Activated naive CD8-positive, alpha-beta T cell treated with anti-CD3 and anti-CD28 coated beads for 36 hours (primary cell): ENCODE data around the gene PSMA4. TPM values are rescaled to one million over a fixed set of nuclear protein-coding genes. Genes with fewer than 3 reads are reported as not detected.
A peak's percentile ranks its signal among the peaks of the same experiment; 100 is the strongest.
"Not testable (repeated sequence)": the region's sequence is repeated elsewhere in the genome, so short reads cannot be mapped to it uniquely, and the experiment has no call there.

Experiments used
- DNase-seq: peaks from one replicate; pipeline ENCODE4 v3.0.0; 2021
- H3K27ac Mint-ChIP-seq: one replicate; pipeline ENCODE4 v1.8.0; 2022; ENCODE audit warnings: mild to moderate bottlenecking, moderate library complexity, mixed read lengths
- H3K27me3 Mint-ChIP-seq: one replicate; pipeline ENCODE4 v1.8.0; 2022; ENCODE audit warnings: mild to moderate bottlenecking, mixed read lengths
- H3K36me3 Mint-ChIP-seq: one replicate; pipeline ENCODE4 v1.8.0; 2021; ENCODE audit warnings: mild to moderate bottlenecking, mixed read lengths
- H3K4me1 Mint-ChIP-seq: one replicate; pipeline ENCODE4 v1.8.0; 2021; ENCODE audit warnings: mixed read lengths
- H3K4me3 Mint-ChIP-seq: one replicate; pipeline ENCODE4 v1.8.0; 2022; ENCODE audit warnings: mild to moderate bottlenecking, moderate library complexity, mixed read lengths
- H3K9me3 Mint-ChIP-seq: one replicate; pipeline ENCODE4 v1.8.0; 2022; ENCODE audit warnings: mixed read lengths
- total RNA-seq, 2 experiments: library from RNA; stranded (reverse); gene quantifications; one replicate each; pipeline ENCODE4 v1.2.3, GENCODE V29; 2021

Gene PSMA4
- total RNA-seq, result 100 to 1,000 TPM; 336 to 338 TPM

DNA sequence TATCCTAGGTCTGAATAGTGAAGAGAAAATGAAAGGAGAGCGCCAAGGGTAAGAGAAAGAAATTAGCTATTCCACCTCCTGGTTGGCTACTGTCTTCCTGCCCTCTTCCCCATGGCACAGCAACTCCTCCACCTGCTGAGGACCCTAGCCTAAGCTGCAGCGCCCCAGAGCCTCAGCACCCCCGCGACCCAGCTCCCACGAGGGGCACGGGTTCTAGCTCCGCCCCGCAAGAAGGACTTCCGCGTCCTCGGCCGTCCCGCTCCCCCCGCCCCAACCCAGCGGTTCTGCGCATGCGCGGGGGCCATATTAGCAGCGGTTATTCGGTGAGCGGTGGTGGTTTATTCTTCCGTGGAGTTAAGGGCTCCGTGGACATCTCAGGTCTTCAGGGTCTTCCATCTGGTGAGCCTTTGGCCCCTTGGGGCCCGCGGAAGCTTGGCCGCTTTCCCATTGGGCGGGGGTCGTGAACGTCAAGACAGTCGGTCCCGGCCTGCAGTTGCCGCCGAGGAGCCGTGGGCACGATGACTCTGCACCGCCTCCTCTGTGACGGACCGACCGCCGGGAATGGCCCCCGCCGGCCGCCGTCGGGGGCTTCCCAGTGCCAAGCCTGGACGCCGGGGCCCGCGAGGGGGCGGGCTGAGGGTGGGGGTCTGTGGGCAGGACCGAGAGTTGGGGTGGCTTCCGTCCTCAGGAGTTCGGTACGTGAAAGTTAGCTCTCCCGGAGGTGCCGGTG lies at the start of gene PSMA4:
Gene PSMA4, plus strand, starts transcription at position 304 of the 730 bp plus-strand sequence. CDS start 1,484 bp downstream, outside the sequence.
- DNase-seq, result peak; percentile 92
- Mint-ChIP-seq H3K4me1 (peaks cover 23% of the 10 kb centered on the region), H3K27me3 (no peaks in the 10 kb centered on the region), H3K4me3 (peak within 1 kb of the TSS; percentile 88), H3K36me3 (peaks cover 32% of the 10 kb centered on the region), H3K9me3 (no peaks in the 10 kb centered on the region), H3K27ac (peak within 1 kb of the TSS; percentile 91)

DNA sequence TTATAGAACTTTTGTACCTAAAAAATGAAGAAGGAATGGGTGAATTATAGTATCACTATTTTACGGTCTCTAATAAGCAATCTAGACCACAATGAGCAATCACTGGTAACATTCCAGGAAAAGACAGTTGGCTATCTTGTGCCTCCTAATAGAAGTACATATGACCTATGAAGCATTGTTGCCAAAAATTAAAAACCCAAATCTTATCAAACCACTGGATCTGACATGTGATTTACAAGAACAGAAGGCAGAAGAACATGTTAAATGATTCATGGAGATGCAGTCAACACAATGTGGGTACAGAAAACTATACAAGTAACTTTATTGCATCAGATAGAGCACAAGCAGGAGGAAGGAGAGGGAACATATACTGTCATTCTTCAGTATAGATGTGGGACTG lies 47.4 kb upstream of the PSMA4 start:
- H3K4me1 Mint-ChIP-seq, result peaks cover 4% of the 10 kb centered on the region
- peaks cover 30% of the 10 kb centered on the region for H3K36me3 Mint-ChIP-seq
- H3K4me3 Mint-ChIP-seq, result no peak overlapping the region
- no peak for DNase-seq
- H3K27me3 Mint-ChIP-seq, result no peaks in the 10 kb centered on the region
- no peaks in the 10 kb centered on the region for H3K9me3 Mint-ChIP-seq
- H3K27ac Mint-ChIP-seq, result peak overlapping the region; percentile 57

DNA sequence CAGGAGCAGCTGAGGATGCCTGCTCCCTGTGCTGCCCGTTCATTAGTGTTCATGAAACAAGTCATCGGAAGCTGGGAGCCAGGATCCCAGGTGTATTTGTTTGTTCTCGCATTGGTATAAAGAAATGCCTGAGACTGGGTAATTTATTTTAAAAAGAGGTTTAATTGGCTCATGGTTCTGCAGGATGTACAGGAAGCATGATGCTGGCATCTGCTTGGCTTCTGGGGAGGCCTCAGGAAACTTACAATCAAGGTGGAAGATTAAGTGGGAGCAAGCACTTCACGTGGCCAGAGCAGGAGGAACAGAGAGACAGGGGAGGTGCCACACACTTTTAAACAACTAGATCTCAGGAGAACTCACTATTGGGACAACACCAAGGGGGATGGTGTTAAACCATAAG lies 38.4 kb upstream of the PSMA4 start:
- Mint-ChIP-seq H3K27me3 (no peaks in the 10 kb centered on the region), H3K9me3 (peaks cover 8% of the 10 kb centered on the region), H3K27ac (no peak overlapping the region), H3K4me3 (no peak overlapping the region), H3K4me1 (peaks cover 6% of the 10 kb centered on the region), H3K36me3 (peaks cover 19% of the 10 kb centered on the region)
- no peak for DNase-seq

DNA sequence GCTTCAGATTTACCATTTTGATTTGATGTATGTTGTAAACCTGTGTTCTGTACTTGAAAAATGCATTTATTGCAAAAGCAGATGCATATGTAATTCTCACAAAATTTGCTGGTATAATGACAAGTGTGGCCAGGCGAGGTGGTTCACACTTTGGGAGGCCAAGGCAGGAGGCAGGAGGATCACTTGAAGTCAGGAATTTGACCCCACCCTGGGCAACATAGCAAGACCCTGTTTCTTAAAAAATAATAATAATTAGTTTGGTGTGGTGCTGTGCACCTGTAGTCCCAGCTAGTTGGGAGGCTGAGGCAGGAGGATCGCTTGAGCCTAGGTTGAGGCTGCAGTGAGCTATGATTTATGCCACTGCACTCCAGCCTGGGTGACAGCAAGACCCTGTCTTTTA lies 37.6 kb upstream of the PSMA4 start:
- Mint-ChIP-seq H3K4me1 (peaks cover 7% of the 10 kb centered on the region), H3K36me3 (peaks cover 16% of the 10 kb centered on the region), H3K27ac (no peak overlapping the region), H3K9me3 (peaks cover 8% of the 10 kb centered on the region), H3K27me3 (no peaks in the 10 kb centered on the region), H3K4me3 (no peak overlapping the region)
- DNase-seq, result no peak

GRCh38 chr15:78506971-78507830 lies 33.0 kb upstream of the PSMA4 start, which contains the start of gene HYKK:
HYKK (plus strand) TSS chr15:78507577; CDS start chr15:78513089, 5,512 bp downstream.
- Mint-ChIP-seq H3K4me3 (peak within 1 kb of the TSS; percentile 84), H3K36me3 (peaks cover under 1% of the 10 kb centered on the region), H3K27me3 (peaks cover 4% of the 10 kb centered on the region), H3K27ac (peak within 1 kb of the TSS; percentile 13), H3K4me1 (peaks cover 19% of the 10 kb centered on the region), H3K9me3 (no peaks in the 10 kb centered on the region)
- DNase-seq, result peak; percentile 85

DNA sequence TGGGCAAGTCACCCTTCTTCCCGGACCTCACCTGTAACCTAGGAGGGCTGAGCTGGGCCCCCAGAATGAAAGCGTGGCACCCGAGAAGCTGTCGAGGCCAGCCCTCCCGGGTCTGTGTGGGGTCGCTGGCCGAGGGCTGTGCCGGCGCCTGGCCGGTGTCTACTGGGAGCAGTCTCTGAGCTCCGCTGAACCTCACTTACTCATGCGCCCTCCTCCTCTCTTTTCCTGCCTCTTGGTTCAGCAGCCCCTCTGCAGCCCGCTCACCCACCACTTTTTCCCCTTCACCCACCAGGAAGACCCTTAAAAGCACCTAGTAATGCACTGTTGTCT lies 32.4 kb upstream of the PSMA4 start:
- H3K27ac Mint-ChIP-seq, result no peak overlapping the region
- H3K4me3 Mint-ChIP-seq, result peak overlapping the region; percentile 84
- H3K9me3 Mint-ChIP-seq, result no peaks in the 10 kb centered on the region
- peaks cover 19% of the 10 kb centered on the region for H3K4me1 Mint-ChIP-seq
- peaks cover 4% of the 10 kb centered on the region for H3K27me3 Mint-ChIP-seq
- H3K36me3 Mint-ChIP-seq, result no peaks in the 10 kb centered on the region
- no peak for DNase-seq

DNA sequence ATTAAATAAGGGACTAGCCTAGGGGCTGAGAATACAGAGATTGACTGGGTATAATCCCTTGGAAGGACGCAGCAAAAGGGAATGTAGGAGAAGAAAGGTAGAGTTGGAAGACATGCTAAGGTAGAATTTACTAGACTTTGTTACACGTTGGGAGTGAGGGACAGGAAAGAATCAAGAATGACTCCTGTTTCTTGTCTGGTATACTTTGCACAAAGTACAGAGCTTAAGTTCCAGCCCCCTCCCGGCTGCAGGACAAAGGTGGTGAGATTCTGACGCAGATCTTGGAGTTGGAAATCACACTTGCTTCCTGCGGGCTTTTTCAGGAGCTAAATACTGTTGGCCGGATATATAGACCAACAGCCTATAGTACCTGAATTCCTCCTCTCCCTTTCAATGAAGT lies 32.0 kb upstream of the PSMA4 start:
- Mint-ChIP-seq H3K4me3 (peak overlapping the region; percentile 84), H3K27ac (no peak overlapping the region), H3K27me3 (peaks cover 4% of the 10 kb centered on the region), H3K36me3 (no peaks in the 10 kb centered on the region), H3K4me1 (peaks cover 19% of the 10 kb centered on the region), H3K9me3 (no peaks in the 10 kb centered on the region)
- DNase-seq, result no peak

GRCh38 chr15:78509726-78510312 lies 30.4 kb upstream of the PSMA4 start:
- H3K4me1 Mint-ChIP-seq, result peaks cover 19% of the 10 kb centered on the region

GRCh38 chr15:78520035-78520434 lies 20.2 kb upstream of the PSMA4 start:
- not testable (repeated sequence) for H3K27me3 Mint-ChIP-seq, H3K4me1 Mint-ChIP-seq, H3K36me3 Mint-ChIP-seq

More at GRCh38 chr15:78509726-78510312, 30.4 kb upstream of the PSMA4 start:
- Mint-ChIP-seq H3K27ac (no peak overlapping the region), H3K27me3 (peaks cover 4% of the 10 kb centered on the region), H3K9me3 (no peaks in the 10 kb centered on the region), H3K4me3 (no peak overlapping the region), H3K36me3 (no peaks in the 10 kb centered on the region)
- no peak for DNase-seq

GRCh38 chr15:78524230-78524629 lies 16.0 kb upstream of the PSMA4 start:
- Mint-ChIP-seq H3K9me3 (no peaks in the 10 kb centered on the region), H3K36me3 (no peaks in the 10 kb centered on the region), H3K4me3 (no peak overlapping the region), H3K27me3 (no peaks in the 10 kb centered on the region), H3K27ac (no peak overlapping the region), H3K4me1 (no peaks in the 10 kb centered on the region)
- no peak for DNase-seq

More at GRCh38 chr15:78520035-78520434, 20.2 kb upstream of the PSMA4 start:
- H3K9me3 Mint-ChIP-seq, DNase-seq, H3K4me3 Mint-ChIP-seq, H3K27ac Mint-ChIP-seq: not testable (repeated sequence)

DNA sequence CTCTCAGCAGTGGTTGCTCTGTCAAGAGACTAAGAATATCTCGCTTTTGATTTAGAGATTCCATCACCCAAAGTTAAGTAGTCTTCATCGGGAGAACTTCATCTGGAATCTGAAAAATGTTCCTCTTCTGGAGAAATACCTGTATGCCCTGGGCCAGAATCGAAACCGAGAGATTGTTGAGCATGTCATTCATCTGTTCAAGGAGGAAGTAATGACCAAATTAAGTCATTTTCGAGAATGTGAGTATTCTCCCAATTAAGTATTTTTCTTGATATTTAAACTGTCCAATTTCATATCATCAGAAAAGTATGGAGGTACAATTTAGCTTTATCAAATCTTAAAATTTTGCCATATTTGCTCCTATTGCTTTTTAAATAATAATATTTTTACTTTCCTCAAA lies 12.9 kb upstream of the PSMA4 start:
- H3K27me3 Mint-ChIP-seq, result no peaks in the 10 kb centered on the region
- no peaks in the 10 kb centered on the region for H3K9me3 Mint-ChIP-seq
- no peak for DNase-seq
- H3K4me1 Mint-ChIP-seq, result no peaks in the 10 kb centered on the region
- no peaks in the 10 kb centered on the region for H3K36me3 Mint-ChIP-seq
- no peak overlapping the region for H3K4me3 Mint-ChIP-seq
- H3K27ac Mint-ChIP-seq, result no peak overlapping the region

DNA sequence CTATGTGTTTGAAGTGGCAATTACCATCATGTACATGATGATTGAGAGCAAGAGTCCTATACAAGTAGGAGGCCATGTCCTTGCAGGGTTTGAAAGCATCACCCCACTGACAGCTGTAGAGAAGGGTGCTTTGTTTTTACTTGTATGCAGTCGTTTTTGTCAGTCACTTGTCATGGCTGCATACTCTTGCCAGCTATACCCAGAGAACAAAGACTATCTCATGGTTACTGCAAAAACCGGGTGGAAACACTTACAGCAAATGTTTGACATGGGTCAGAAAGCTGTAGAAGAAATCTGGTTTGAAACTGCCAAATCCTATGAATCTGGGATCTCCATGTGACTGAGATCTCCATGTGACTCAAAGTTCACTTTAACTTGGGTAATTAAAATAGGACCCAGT lies 6.9 kb upstream of the PSMA4 start:
- Mint-ChIP-seq H3K4me3 (no peak overlapping the region), H3K27me3 (no peaks in the 10 kb centered on the region), H3K9me3 (no peaks in the 10 kb centered on the region), H3K27ac (no peak overlapping the region), H3K4me1 (peaks cover 3% of the 10 kb centered on the region), H3K36me3 (no peaks in the 10 kb centered on the region)
- DNase-seq, result no peak

DNA sequence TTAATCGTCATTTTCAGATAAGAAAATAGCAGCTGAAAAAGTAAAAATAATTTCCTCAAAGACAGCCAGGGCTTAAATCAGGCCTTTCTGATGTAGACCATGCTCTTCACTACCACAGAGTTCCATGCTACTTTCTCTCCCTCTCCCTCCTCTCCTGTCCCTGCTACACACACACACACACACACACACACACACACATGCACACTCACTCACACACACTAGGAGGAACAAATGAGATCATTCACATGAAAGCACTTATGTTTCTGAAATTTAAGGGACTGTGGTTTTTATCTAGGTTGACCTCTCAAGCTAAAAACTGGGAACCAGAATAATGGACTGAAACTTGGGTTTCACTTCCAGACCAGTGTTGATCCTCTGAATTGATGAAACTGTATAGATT lies 4.1 kb upstream of the PSMA4 start:
- no peak overlapping the region for H3K4me3 Mint-ChIP-seq
- H3K9me3 Mint-ChIP-seq, result no peaks in the 10 kb centered on the region
- peaks cover 12% of the 10 kb centered on the region for H3K36me3 Mint-ChIP-seq
- no peak for DNase-seq
- peaks cover 9% of the 10 kb centered on the region for H3K4me1 Mint-ChIP-seq
- no peak overlapping the region for H3K27ac Mint-ChIP-seq
- H3K27me3 Mint-ChIP-seq, result no peaks in the 10 kb centered on the region

- no peaks in the 10 kb centered on the region for H3K9me3 Mint-ChIP-seq
- H3K4me1 Mint-ChIP-seq, result peaks cover 11% of the 10 kb centered on the region
- H3K27me3 Mint-ChIP-seq, result no peaks in the 10 kb centered on the region
- no peak for DNase-seq
- H3K36me3 Mint-ChIP-seq, result peaks cover 23% of the 10 kb centered on the region
- H3K4me3 Mint-ChIP-seq, result no peak overlapping the region
- no peak overlapping the region for H3K27ac Mint-ChIP-seq
These were observed 2.9 kb upstream of the PSMA4 start for GRCh38 chr15:78537266-78537905.

DNA sequence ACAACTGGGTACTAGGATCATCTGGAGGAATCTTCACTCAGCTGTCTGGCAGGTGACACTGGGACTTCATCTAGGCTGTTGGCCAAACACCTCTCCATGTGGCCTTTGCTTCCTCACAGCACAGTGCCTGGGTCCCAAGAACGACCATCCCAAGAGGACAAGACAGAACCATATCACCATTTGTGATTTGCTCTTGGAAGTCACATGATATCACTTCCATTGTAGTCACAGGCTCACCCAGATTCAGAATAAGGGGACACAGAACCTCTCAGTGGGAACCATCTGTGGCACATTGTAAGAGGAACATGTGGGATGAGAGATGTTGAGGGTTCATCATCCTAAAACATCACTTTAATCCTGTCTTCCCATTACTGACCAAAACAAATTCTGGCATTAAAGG lies 1.9 kb upstream of the PSMA4 start:
- Mint-ChIP-seq H3K27ac (no peak overlapping the region), H3K9me3 (no peaks in the 10 kb centered on the region), H3K4me3 (no peak overlapping the region), H3K36me3 (peaks cover 27% of the 10 kb centered on the region), H3K4me1 (peaks cover 19% of the 10 kb centered on the region), H3K27me3 (no peaks in the 10 kb centered on the region)
- no peak for DNase-seq
